ENCODE results near the gene HAO1.

Gene HAO1

GRCh38 chr20:7940341-7940740 lies at the start of gene HAO1:
Gene HAO1 (minus strand): TSS chr20:7940458. CDS start chr20:7940422, 36 bp downstream.
- no peak within 1 kb of the TSS for H3K27ac ChIP-seq (ENCODE audit: low read depth, low read length, poor library complexity, severe bottlenecking)
- H3K9me3 ChIP-seq (ENCODE audit: low read length), result no peaks in the 10 kb centered on the region
- H3K4me1 ChIP-seq (ENCODE audit: insufficient read depth, low read length, severe bottlenecking), result peaks cover 11% of the 10 kb centered on the region

DNA sequence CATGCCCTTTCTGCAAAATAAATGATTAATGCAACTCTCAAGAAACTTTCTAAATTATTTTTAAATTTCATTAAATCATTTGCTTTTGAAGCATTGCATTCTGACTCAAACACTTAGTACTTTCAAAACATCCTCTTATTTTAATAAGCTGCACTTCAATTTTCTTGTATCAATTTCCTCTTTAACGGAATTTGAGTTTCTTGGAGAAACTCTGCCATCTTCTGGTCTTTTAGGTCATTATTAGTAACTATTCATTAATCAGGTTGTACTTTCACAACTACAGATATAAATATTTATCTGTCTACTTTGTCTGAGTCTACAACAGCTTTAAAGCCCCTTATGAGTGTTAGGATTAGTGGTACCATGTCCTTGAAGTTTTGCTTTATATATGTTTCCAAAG lies 49.1 kb upstream of the HAO1 start:
- H3K4me2 ChIP-seq (ENCODE audit: low read length), result no peak overlapping the region
- H3K9me2 ChIP-seq (ENCODE audit: low read depth, low read length), result no peaks in the 10 kb centered on the region
- no peaks in the 10 kb centered on the region for H4K20me1 ChIP-seq (ENCODE audit: insufficient read depth, low read length)
- no peak overlapping the region for H2AFZ ChIP-seq (ENCODE audit: low read length)
- no peaks in the 10 kb centered on the region for H3K9me3 ChIP-seq (ENCODE audit: low read length)
- no peaks in the 10 kb centered on the region for H3K79me2 ChIP-seq (ENCODE audit: insufficient read depth, low read length)
- H3K4me3 ChIP-seq (ENCODE audit: low read depth, low read length, poor library complexity, severe bottlenecking), result no peak overlapping the region
- H3K27me3 ChIP-seq (ENCODE audit: insufficient read depth, low read length), result no peaks in the 10 kb centered on the region
- peaks cover 83% of the 10 kb centered on the region for H3K36me3 ChIP-seq (ENCODE audit: insufficient read depth, low read length)
- H3K4me1 ChIP-seq (ENCODE audit: insufficient read depth, low read length, severe bottlenecking), result no peaks in the 10 kb centered on the region
- no peaks in the 10 kb centered on the region for H3F3A ChIP-seq (ENCODE audit: insufficient read depth, low read length)
- H3K9ac ChIP-seq (ENCODE audit: low read length), result no peak overlapping the region
- TF ChIP-seq, protein P1, sequence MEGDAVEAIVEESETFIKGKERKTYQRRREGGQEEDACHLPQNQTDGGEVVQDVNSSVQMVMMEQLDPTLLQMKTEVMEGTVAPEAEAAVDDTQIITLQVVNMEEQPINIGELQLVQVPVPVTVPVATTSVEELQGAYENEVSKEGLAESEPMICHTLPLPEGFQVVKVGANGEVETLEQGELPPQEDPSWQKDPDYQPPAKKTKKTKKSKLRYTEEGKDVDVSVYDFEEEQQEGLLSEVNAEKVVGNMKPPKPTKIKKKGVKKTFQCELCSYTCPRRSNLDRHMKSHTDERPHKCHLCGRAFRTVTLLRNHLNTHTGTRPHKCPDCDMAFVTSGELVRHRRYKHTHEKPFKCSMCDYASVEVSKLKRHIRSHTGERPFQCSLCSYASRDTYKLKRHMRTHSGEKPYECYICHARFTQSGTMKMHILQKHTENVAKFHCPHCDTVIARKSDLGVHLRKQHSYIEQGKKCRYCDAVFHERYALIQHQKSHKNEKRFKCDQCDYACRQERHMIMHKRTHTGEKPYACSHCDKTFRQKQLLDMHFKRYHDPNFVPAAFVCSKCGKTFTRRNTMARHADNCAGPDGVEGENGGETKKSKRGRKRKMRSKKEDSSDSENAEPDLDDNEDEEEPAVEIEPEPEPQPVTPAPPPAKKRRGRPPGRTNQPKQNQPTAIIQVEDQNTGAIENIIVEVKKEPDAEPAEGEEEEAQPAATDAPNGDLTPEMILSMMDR (IDR thresholded peaks at IDR 0.05; ENCODE audit: low read length), result no peak
- TF ChIP-seq EZH2 (IDR thresholded peaks at IDR 0.05; ENCODE audit: borderline replicate concordance, low read length), result no peak
- no peak overlapping the region for H3K27ac ChIP-seq (ENCODE audit: low read depth, low read length, poor library complexity, severe bottlenecking)

More at GRCh38 chr20:7940341-7940740, at the start of gene HAO1:
- Histone ChIP-seq H2AFZ (ENCODE audit: low read length) (no peak within 1 kb of the TSS), H3K9ac (ENCODE audit: low read length) (no peak within 1 kb of the TSS), H3F3A (ENCODE audit: insufficient read depth, low read length) (no peaks in the 10 kb centered on the region), H3K4me2 (ENCODE audit: low read length) (no peak within 1 kb of the TSS), H4K20me1 (ENCODE audit: insufficient read depth, low read length) (no peaks in the 10 kb centered on the region), H3K9me2 (ENCODE audit: low read depth, low read length) (no peaks in the 10 kb centered on the region), H3K27me3 (ENCODE audit: insufficient read depth, low read length) (no peaks in the 10 kb centered on the region), H3K79me2 (ENCODE audit: insufficient read depth, low read length) (no peaks in the 10 kb centered on the region), H3K4me3 (ENCODE audit: low read depth, low read length, poor library complexity, severe bottlenecking) (no peak within 1 kb of the TSS), H3K36me3 (ENCODE audit: insufficient read depth, low read length) (no peaks in the 10 kb centered on the region)
- no peak for TF ChIP-seq EZH2 (IDR thresholded peaks at IDR 0.05; ENCODE audit: borderline replicate concordance, low read length)
- TF ChIP-seq, protein P1 (IDR thresholded peaks at IDR 0.05; ENCODE audit: low read length), result no peak

GRCh38 chr20:7985916-7986315 lies 45.7 kb upstream of the HAO1 start:
- H4K20me1 ChIP-seq (ENCODE audit: insufficient read depth, low read length), result no peaks in the 10 kb centered on the region
- no peaks in the 10 kb centered on the region for H3K27me3 ChIP-seq (ENCODE audit: insufficient read depth, low read length)
- H3K9me3 ChIP-seq (ENCODE audit: low read length), result no peaks in the 10 kb centered on the region
- no peaks in the 10 kb centered on the region for H3K4me1 ChIP-seq (ENCODE audit: insufficient read depth, low read length, severe bottlenecking)
- H3F3A ChIP-seq (ENCODE audit: insufficient read depth, low read length), result no peaks in the 10 kb centered on the region
- H3K36me3 ChIP-seq (ENCODE audit: insufficient read depth, low read length), result peaks cover 86% of the 10 kb centered on the region
- H3K4me2 ChIP-seq (ENCODE audit: low read length), result no peak overlapping the region
- no peak overlapping the region for H3K4me3 ChIP-seq (ENCODE audit: low read depth, low read length, poor library complexity, severe bottlenecking)
- H2AFZ ChIP-seq (ENCODE audit: low read length), result no peak overlapping the region
- no peaks in the 10 kb centered on the region for H3K9me2 ChIP-seq (ENCODE audit: low read depth, low read length)
- no peak overlapping the region for H3K27ac ChIP-seq (ENCODE audit: low read depth, low read length, poor library complexity, severe bottlenecking)
- H3K9ac ChIP-seq (ENCODE audit: low read length), result no peak overlapping the region
- no peak for TF ChIP-seq EZH2 (IDR thresholded peaks at IDR 0.05; ENCODE audit: borderline replicate concordance, low read length)
- TF ChIP-seq, protein P1 (IDR thresholded peaks at IDR 0.05; ENCODE audit: low read length), result no peak
- no peaks in the 10 kb centered on the region for H3K79me2 ChIP-seq (ENCODE audit: insufficient read depth, low read length)

Data from OCI-LY1 (cell line).